HG02588 (cell line): ENCODE results near the gene HSF2BP.
"Not testable (repeated sequence)": the region's sequence is repeated elsewhere in the genome, so short reads cannot be mapped to it uniquely, and the experiment has no call there.

Experiments used
- ATAC-seq: cut with Tn5 transposase; IDR thresholded peaks from one replicate; pipeline ENCODE4 v1.9.1; 2021; ENCODE audit warnings: mild to moderate bottlenecking, moderate library complexity; ENCODE audit not compliant: unreplicated experiment

Gene HSF2BP

DNA sequence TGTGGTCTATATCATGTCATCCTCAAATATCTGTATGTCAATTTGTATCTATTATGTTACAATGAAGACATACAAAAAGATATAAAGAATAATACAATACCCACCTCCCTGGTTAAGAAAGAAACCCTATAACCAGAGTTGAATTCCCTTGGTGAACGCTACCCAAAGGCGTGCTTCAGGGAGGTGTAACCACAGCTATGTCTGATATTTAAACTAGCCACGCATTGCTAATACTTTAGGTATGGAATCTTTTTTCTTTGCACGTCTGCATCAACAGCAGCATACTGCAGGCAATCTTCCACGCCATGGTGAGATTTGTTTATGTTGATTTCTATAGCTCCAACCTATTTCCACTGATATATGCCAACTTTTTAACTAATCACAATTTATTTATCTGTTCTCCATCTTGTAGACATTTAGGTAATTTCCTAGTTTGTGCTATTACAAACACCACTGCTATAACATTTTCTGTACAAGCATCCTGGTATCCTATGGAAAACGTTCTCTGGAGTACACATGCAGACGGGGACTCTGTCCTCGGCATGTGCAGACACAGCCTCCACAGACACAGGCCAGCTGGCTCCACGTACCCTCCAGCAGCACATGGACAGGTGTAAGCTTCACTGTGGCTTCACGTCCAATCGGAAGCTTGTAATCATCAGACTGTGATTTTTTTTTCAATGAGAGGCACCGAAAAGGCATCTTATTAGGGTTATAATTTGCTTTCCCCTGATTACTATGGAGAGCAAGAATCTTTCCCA is 58.5 kb downstream of the HSF2BP start:
- no peak for ATAC-seq

DNA sequence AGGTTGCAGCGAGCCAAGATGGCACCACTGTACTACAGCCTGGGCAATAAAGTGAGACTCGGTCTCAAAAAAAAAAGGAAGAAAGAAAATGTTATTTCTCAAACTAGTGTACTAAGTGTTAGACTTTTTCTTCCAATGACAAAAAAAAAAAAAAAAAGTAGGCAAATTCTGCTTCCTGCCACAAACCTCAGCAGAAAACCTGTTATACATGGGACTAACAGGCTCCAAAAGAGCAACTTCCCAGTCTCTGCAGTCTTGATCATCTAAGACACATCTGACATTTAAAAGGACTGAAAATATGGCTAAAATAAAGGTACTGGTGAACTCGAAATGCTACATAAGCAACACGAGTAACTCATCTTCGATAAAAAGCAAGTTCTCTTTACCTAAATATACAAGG is 59.6 kb downstream of the HSF2BP start:
- no peak for ATAC-seq

DNA sequence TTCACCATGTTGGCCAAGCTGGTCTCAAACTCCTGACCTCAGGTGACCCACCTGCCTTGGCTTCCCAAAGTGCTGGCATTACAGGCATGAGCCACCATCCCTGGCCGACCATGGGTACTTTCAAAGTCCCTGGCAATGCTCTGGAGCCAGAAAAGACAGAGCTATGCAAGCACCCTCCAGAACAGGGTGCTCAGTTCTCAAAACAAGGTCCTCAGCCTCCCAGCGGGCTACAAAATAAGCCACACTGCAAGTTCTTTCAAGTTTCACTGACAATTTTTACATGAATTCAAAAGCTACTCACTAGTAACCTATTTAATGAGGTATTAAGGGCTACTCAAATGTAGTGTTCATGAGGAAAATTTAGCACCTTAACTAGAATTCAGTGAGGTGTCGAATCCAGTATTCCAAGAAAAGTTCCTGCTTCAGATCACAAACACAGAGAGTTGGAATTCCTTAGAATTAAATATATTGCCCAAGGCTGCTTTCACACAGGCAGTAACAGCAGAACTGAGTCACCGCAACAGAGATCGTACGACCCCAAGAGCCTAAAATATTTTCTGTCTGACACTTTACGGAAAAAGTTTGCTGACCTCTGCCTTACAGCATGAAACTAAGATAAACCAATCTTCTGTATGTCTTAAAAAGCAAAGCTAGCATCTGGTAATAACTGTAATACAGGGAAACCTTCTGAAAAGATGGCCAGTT is 60.7 kb downstream of the HSF2BP start:
- ATAC-seq: no peak

GRCh38 chr21:43597540-43598250 is 61.6 kb downstream of the HSF2BP start:
- ATAC-seq: no peak

GRCh38 chr21:43597052-43597451 is 62.2 kb downstream of the HSF2BP start:
- ATAC-seq: no peak

- ATAC-seq: no peak
Observed at GRCh38 chr21:43596616-43597015, 62.7 kb downstream of the HSF2BP start.

- ATAC-seq: not testable (repeated sequence)
Observed at GRCh38 chr21:43595769-43596168, 63.5 kb downstream of the HSF2BP start.

DNA sequence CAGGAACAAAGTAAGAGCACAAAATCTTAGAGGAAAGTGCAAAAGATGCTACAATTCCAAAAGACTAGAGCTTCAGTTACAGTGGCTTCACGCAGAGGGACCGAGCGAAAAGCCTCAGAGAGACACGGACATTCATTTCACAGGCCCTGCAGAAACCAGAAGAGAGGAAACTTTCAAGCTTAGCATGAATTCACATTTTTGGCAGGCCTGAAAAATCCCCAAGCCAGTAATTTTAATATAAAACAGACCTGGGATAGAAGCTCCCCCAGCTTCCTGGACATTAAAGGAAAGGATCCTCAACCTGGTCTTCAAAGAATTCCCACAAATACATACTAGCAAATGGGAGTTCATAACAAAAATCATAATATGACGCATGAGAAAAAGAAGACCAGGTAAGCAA is 66.2 kb downstream of the HSF2BP start:
- no peak for ATAC-seq

GRCh38 chr21:43591571-43591970 is 67.7 kb downstream of the HSF2BP start:
- ATAC-seq: no peak

GRCh38 chr21:43590194-43590593 is 69.1 kb downstream of the HSF2BP start:
- no peak for ATAC-seq

GRCh38 chr21:43588957-43589356 is 70.3 kb downstream of the HSF2BP start:
- ATAC-seq: no peak

DNA sequence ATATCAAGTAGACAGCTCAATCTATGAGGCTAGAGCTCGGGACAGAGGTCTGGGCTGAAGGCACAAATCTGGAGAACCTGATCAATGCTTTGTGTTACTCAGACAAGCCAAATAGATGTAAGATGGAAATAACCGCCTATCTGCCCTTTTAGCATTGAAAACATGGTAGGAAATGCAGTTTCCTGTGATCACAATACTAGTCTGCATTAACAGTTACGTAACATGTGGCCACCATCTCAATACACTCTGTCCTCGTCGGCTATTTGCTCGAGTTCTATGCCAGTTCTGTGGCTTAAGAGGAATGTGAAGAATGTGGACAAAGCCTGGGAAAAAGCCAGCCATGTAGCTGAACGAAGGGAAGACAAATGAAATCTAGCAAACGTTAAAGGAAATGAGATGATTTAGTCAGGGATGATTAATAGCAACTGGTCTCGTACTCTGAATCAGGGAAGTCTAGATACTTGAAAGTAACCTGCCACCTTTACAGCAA is 73.3 kb downstream of the HSF2BP start:
- no peak for ATAC-seq

DNA sequence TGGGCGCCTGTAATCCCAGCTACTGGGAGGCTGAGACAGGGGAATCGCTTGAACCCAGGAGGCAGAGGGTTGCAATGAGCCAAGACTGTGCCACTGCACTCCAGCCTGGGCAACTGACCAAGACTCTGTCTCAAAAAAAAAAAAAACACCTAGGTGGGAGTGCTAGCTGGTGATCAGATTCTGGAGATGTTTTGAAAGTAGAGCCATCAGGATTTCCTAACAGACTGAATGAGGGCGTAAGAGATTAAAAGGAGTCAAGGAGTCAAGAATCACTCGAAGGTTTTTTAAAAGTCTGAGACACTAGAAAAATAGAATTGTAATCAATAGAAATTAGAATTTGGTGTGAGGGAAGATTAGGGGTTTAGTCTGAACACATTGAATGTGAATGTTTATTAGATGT is 73.8 kb downstream of the HSF2BP start:
- ATAC-seq: no peak

DNA sequence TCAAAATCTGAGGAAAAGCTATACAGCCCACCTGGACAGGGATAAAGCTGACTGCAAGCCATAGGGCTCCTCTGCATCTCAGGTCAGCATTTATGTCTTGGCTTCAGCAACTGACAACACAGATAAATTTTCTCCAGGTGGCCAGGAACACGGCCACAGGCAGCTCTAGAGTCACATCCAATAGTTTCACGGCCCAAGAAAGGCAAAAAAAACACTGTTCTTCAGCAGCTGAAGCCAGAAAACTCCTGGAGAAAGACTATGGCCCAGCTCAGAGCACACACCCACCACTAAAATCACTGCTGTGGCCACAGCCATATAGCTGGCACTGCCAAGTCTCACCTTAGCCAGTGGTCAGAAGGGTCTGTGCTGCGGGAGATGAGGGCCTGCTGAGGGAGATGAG is 77.8 kb downstream of the HSF2BP start:
- no peak for ATAC-seq

- ATAC-seq: no peak
Observed at GRCh38 chr21:43578677-43579303, 80.5 kb downstream of the HSF2BP start.

DNA sequence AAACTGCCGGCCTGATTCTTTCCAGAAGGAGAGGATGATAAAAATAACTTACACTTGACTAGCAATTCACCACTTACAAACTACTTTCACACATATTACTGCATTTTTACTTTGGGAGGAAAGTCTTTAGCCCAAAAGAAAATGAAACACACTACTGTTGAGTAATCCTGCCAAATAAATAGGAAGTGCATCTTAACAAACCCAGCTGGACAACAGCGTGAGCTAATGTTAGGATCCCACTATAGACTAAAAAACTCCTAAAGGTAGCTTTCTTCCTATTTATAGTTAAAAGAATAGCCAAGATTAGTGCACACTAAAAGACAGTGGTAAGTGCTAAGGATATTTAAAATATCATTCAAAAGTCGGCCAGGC is 83.8 kb downstream of the HSF2BP start:
- ATAC-seq: no peak

GRCh38 chr21:43574741-43575472 is 84.4 kb downstream of the HSF2BP start:
- ATAC-seq: no peak

- ATAC-seq: no peak
Observed at GRCh38 chr21:43573921-43574320, 85.4 kb downstream of the HSF2BP start.

DNA sequence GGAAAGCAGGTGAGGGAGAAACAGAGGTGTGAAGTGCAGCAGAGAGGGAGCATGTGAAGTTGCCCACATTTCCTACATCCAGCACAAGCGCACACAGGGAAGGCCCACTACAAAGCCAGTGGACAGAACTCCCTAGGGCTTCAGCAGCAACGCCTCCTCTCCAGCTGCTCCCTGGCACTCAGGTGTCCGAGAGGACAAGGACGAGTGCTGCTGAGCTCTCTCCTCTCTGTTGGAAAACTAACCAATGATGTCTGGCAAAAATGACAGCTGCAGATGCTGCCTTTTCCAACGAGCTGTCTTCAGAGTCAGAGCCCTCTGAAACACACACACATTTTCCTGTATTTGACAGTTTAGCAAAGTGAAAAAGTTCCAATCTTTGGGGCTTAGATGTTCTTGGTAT is 86.8 kb downstream of the HSF2BP start:
- no peak for ATAC-seq

GRCh38 chr21:43571976-43572375 is 87.3 kb downstream of the HSF2BP start:
- no peak for ATAC-seq

GRCh38 chr21:43570195-43570594 is 89.1 kb downstream of the HSF2BP start:
- not testable (repeated sequence) for ATAC-seq
